Activated T-cell treated with anti-CD3 and anti-CD28 coated beads for 24 hours (primary cell): ENCODE data around the gene SMPD3.
"Not testable (repeated sequence)": the region's sequence is repeated elsewhere in the genome, so short reads cannot be mapped to it uniquely, and the experiment has no call there.

Source experiments
- DNase-seq: peaks from one replicate; pipeline ENCODE4 v3.0.0-alpha.2; 2020; ENCODE audit warnings: low read depth

SMPD3 gene

DNA sequence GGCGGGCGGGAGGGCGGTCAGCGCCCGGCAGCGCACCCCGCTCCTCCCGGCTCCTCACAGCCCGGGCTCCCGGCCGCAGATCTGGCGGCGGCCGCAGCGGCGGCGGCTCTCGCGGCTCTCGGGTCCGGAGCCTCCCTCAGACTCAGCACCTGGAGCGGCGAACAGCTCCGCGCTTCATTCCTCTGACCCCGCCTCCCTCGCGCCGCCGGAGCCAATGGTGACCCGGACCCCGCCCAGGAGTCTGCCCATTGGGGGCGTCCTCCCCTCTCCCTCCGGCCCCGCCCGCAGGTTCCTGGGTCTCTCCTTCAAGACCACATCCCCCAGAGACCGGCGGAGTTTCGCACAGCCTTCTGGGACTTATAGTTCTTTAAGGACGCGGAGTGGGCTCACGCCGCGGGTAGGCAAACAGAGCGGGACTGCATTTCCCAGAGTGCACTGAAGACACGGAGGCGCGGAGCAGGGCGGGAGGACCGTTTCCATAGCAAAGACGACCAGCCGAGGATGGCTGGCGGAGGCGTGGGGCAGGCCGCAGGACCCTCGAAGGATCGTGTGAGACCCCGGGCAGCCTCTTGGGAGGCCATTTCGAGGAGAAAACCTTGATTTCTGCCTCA lies at the start of gene SMPD3:
TSS of gene SMPD3 (minus strand) at position 149 of the 611 bp plus-strand sequence. CDS start 76,327 bp downstream, outside the sequence.
- DNase-seq: peak; percentile 98

DNA sequence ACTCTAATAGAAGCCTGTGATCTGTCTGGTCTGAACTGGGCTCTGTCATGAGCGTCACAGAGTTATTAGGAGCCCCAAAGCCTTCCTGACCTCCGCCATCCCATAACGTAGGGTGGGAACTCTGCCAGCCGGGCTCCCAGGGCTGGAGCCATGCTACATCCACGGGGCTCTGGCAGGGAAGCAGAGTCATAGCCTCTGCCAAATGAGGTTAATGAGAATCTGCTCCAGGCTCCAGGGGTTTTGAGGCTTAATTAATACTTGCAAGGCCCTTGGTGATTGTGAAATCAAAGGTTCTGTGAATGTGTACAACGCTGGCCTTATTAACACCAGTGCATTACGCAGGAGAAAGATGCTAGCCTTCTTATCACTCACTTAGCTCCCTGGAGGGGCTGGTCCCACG lies 48.4 kb upstream of the SMPD3 start:
- DNase-seq: no peak

DNA sequence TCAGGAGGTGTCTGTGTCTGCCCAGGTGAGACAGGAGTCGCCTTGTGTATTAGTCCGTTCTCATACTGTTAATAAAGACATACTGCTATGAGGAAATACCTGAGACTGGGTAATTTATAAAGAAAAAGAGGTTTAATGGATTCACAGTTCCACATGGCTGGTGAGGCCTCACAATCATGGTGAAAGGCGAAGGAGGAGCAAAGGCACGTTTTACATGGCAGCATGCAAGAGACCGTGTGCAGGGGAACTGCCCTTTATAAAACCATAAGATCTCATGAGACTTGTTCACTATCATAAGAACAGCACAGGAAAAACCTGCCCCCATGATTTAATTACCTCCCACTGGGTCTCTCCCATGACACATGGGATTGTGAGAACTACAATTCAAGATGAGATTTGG lies 46.0 kb upstream of the SMPD3 start:
- not testable (repeated sequence) for DNase-seq

DNA sequence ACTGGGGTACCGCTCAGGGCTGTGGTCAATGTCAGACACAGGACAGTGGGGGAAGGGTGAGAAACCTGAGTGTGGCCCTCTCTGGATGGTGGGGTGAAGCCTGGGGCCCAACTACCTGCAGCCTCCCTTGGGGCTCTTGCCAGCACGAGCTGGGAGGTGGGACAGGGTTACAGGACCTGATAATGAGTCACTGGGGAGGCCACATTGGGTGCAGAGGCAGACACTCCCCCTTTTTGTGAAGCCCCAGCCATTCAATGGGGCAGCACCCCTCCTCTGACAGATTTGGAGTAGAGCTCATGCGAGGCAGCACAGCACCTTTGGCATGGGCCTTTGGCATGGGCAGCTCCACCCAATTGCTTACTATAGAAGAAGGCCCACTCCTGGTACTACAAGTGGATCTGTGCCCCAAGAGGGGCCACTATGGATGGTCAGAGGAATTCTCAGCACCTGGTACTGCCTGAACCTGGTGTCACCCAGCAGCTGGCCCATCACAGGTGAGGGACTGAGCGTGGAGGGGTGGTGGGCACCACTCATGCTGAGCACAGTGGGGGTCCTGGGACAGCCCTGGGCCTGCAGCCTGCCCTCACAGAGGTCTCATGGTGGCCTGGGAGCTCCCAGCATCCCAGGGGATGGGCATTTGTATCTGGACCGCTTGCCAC lies 45.2 kb upstream of the SMPD3 start:
- no peak for DNase-seq

DNA sequence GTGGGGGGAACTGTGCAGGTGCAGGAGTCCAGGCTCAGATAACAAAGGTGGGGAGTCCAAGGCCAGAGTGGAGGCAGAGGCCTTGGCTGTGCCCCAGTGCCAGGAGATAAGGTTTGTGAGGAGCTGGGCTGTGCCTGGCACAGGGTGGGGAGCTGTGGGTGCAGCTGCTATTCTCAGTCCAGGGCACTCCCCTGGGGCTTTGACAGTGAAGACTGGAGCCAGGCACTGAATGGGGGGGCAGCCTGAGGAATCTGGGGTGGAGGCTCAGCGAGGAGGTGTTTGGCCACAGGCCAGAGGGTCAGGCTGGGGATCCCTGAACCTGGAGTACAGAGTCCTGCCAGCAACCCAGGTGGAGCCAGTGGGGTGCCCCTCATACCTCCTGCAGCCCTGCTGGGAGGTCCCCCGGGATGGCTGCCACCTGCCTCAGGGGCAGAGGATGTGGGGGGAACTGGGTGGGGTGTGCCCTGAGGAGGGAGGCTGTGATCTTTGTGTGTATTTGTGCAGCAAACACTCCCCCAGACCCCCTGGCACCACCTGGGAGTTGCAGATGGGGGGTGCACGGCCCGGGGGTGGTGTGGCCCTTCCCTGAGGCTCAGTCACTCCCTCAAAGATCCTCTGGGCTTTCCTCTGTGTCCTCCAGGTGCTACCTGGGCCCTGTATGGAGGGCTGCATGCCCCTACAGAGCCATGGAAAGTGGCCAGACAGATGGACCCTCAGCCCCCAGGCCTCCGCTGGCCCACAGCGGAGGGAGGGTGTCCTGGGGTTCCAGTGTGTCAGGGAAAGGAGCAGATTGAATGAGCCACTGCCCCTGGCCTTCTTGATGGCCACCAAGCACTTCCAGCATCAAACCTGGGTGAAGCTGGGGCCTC lies 44.5 kb upstream of the SMPD3 start:
- DNase-seq: no peak

DNA sequence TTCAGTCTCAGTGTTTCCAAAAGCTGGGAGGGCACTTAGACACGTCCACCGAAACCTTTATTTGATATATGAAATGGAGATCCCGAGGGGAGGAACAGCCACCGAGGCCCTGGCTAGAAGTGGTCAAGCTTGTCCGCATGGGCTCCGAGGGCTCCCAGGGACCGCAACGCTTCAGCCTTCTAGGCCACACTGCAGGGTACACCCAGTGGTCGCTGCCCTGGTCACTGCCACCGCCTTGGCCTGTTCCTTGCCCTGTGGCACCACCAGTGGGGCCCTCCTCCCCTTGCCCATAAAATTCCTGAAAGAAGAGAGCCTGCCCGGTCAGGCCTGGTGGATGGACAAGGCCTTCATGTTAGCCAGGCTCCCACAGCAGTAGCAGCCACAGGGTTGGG lies 43.8 kb upstream of the SMPD3 start:
- no peak for DNase-seq

DNA sequence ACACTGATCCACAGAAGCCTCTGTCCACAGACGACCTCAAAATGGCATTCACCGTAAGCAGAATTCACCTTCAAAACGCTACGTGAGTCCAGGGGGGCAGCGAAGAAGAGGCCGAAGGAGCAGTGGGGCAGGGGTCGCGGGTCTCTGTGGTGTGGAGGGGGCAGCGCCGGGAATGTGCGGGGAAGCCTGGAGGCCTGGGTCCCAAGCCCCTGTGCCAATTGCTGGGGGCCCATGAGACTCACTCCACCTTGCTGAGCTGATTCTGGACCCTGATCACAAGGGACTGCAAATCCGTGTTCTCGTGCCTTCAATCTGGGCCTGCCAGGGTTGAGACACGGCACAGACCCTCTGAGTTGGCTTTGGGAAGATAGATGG lies 43.3 kb upstream of the SMPD3 start:
- no peak for DNase-seq

DNA sequence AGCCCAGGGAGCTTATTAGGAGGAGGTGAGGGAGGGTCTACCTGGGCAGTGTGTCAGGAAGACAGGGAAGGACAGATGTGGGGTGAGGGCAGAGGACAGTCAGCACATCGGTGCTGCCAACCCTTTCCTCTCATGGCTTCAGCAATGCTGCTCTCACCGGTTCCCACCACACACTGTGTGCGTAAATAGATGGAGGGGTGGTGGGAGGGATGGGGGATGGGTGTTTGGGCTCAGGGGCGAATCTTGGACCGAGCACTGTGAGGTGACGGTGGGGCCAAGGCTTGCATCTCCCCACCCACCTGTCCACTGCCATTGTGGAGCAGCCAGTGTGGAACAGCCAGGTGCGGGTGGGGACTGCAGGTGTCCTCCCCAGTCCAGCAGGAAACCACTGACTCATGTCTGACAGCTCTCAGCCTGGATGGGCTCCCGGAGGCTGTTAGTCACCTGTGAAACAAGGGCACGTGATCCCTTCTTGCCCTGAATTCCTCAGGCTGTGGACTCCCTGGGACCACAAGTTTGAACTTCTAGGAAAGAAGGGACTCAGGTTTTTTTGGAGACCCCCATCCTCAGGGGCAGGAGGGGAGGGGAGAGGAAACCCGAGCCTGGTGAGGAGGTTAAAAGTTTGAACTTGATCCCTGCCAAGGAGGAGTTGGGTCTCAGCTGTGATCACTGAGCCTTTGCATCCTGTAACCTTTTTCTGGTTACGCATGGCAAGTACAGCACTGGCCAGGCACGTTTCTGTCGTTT lies 42.7 kb upstream of the SMPD3 start:
- no peak for DNase-seq

DNA sequence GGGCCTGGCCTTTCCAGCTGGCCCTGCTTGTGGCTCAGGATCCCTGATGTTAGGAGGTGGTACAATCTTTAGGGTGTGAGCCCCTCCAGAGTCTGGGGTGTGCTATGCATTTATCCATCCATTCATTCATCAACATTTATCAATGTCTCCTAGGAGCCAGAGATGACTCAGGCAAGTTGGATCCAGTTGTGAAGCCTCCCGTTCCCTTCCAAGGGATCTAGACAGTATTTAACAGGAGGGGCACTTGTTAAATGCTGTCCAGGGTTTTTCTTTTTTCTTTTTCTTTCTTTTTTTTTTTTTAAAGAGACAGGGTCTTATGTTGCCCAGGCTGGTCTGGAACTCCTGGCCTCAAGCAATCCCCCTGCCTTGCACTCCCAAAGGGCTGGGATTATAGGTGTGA lies 42.0 kb upstream of the SMPD3 start:
- DNase-seq: no peak

DNA sequence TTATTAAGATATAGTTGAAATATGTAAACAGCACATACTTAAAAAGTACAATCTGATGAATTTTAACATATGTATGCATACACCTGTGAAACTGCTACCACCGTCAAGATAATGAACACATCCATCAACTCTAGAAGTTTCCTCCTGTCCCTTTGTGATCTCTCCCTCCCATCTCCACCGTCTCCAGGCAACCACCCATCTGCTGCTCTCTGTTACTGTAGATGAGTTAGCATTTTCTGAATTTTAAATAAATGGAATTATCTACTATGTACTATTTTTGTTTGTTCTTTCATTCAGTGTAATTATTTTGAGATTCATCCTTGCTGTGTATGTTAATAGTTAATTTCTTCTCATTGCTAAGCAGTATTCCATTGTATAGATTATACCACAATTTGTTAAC lies 40.2 kb upstream of the SMPD3 start:
- no peak for DNase-seq

DNA sequence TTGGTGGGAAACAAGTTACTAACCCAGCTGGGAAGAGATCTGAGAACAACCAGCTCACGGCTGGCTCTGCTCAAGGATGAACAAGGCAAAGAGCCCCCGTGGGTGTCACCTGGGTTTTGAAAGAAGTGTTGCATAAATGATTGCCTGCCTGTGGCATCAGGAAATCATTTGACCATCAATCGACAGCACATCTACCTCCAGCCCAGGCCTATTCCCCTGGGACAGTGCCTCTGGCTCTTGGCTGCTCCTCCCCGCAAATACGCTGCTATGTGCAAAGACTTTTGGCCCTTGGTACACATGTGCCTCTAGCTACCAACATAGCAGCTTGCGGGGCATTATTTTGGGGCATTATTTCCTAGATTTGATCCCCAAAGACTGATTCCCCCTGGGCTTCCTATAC lies 39.4 kb upstream of the SMPD3 start:
- DNase-seq: no peak

DNA sequence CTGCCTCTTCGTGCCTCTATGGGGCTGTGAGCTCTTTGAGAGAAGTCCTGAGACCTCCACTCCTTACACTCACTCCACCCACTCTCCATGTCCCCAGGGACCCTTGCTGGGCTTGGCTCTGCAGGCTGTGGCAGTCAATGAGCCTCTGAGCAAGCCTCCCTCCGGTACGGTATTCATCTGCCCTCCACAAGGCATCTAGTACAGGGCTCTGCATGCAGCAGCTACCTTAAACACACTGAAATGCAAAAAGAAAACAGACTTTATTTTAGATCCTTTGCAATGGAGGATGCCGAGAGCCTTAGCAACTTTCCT lies 38.9 kb upstream of the SMPD3 start:
- no peak for DNase-seq

DNA sequence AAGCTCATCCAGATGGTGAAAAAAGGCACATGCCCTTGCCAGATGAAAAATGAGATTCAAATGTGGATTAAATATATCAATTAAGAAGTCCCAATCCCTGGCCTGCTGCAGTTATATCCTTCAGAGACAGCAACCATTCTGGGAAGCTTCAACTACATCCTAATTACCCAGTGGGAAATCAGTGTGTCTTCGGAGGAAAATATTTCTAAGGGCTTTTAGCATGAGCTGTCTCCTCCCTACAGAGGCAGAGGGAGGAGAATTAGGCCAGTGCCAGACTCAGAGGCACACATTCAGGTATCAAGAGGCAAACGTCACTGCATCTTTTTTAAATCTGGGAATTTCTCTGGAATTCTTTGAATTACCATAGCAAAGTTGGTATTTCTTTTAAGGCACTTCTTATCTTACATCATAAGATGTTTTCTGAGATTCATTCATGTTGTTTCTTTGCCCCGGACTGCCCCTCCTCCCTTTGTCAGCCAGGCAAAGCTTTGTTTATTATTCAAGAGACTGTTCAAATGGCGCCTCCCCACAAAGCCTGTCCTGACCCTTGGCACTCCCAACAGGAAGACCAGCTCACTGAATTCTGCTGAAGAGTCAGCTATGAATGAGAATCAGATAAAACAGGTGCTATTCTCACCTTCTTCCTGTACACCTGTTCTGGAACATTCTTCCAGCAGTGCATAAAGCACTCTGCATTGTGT lies 38.3 kb upstream of the SMPD3 start:
- DNase-seq: no peak

DNA sequence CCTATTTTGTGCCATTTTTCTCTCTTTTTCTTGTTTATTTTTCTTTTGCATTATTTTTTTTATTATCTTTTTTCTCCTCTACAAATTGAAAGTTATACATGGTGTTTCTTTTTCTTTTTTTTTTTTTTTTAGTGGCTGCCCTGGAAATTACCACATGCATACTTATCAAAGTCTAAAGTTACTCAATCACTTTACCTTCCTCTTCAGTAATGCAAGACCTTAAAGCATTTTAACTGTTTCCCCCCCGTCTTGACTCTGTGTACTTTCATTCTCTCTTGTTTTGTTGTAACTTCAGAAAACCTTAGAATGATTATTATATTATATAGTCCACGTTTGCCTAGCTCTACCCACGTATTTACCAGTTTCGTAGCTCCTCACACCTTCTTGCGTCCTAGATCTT lies 33.3 kb upstream of the SMPD3 start:
- no peak for DNase-seq

DNA sequence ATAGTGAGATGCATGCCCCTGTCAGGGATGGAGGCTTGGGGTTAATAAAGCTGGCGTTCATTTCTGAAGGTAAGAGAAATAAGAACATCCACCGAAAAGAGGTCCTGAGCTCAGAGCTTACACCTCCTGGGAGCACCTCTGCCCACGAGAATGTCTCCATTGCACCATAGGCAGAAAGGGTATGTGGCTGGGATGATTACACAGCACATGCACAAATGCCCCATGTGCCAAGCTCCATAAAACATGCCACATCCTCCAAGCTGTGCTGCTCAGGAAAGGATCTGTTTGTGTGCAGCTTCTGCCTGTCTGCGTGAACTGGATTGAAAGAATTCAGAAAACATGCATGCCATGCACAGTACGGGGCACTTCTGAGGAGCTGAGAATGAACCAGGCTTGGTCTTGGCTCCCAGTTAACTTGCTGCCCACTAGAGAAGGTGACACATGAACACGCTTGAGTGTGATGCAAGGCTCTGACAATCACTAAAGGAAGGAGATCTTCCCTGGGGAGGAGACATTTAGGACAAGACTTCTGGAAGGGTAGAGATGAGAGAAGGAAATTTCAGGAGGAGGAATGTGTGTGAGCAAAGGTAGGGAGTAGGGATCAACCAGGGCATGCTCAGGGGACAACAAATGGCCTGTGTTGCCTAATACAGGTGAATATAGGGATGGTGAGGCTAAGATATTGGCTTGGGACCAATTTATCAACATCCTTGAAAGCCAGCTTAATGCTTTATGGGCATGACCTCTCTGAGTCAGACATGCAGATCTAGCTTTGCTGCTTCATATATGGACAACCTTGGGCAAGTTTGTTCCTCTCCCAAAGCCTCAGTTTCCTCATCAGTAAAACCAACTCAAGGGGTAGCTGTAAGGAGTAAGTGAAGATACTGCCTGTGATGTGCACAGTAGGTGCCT lies 32.0 kb upstream of the SMPD3 start:
- DNase-seq: no peak

DNA sequence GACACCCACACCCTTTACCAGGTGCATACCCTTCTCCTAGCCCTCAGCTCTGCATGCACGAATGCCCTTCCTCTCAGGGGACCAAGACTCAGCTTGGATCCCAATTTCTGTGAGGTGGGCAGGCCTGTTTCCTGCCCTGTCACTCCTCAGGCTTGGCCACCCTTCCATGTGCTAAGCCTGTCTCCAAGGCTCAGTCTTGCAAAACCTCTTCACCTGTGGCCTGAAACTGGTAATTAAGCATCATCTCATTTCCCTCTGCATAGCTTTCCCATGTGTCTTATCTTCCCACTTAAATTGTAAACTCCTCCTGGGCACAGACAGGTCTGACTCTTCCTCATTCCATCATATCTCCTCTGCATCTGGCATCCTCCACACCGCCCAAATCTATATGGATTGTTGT lies 31.0 kb upstream of the SMPD3 start:
- DNase-seq: no peak

DNA sequence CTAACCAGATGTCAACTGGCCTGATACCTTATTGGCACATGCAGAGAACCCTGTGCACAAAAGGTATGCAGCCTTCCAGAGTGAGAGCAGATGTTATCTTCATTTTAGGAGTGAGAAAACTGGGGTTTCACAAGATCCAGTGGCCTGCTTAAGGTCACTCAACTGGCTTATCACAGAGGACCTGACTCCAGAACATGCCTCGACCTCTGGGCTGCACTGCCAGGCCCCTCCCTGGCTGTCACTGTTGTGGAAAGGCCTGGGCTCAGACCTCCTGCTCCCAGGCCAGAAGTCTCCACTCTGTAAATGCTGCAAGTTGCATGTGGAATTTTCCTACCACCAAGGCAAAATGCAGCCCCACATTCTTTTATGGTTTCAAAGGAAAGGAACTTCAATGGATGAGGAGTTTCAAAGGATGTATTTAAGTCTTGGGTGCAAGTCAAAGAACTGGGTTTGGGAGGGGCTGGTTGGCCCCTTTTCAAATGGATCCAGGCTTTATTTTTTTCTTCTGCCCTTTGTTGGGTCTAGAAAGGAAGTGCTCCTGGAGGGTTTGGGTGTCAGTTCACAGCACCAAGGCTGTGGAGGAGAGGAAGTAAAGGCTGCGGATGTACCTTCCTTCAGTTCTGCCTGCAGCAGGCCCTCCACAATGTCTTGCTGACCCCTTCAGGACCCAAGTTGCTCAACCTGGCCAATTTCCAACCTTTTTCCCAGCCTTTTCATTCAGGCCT lies 30.4 kb upstream of the SMPD3 start:
- no peak for DNase-seq

DNA sequence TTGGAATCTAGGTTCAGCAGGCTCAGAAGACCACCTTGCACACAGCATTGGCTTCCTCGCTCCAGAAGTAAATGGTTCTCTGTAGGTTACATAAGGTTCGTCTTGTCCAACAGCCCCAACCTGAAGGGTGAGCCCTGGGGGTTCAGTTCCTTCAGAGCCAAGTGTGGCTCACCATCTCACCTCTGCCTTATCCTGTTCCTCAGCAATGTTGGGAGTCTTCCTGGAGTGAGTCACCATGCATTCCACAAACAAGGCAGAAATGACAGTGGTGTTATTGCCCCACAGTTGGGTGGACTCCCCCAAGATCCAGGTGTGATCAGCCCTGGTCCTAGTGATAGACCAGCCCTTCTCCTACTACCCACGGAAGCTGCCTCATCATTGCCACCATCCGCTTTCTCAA lies 26.8 kb upstream of the SMPD3 start:
- DNase-seq: no peak

DNA sequence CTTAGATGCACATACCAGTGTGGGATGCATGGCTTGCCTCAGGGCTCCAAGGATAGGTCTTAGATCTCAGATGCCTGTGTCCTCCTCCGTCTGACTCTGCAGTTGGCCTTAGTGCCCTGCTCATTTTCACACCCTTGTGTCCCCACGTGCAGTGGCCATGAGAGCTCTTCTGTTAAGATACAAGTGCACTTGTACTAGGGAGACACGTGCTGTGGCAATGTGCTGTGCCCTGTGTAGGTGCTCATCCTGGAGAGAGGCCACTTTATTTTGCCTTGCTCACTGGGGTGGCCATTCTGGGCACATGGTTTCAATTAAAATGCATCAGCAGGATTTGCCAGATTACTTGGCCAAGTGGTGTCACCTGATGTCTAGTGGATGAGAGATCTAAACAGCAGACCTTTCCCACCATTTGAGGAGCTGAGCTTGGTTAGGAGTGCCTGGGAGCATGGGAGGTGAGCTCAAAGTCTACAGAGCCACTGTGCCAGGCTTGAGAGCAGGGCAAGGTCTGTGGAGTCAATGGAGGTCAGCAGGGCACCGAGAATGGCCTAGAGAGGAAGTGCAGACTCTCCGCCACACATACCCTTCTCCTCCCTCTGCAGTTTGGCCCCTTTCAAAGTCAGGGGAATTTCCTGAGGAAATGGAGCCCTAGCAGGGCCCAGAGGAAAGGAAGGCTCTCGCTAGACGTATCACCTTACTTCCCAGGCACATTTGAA lies 25.2 kb upstream of the SMPD3 start:
- no peak for DNase-seq

DNA sequence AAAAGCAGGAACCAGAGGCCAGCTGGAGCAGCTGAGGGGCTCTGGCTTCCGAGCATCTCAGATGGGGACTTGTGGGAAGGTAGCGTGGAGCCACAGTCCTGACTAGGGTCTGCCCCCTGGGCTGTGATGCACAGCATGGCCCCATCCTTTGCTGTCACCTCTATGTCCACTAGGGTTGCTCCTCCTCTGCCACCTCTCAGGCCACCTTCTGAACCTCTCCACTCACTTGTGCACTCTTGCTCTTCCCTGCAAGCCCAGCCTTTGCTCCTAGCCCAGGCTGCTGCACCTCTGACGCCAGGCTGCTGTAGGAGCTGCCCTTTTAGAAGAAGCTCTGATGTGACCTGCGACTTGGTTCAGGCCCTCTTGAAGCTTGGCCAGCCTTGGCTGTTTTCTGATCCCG lies 24.3 kb upstream of the SMPD3 start:
- DNase-seq: no peak
